H7 (cell line): ENCODE results near the gene NCOA7. TPM values are rescaled to one million over a fixed set of nuclear protein-coding genes. Genes with fewer than 3 reads are reported as not detected.
"Not testable (repeated sequence)": the region's sequence is repeated elsewhere in the genome, so short reads cannot be mapped to it uniquely, and the experiment has no call there.

ENCODE experiments used
- DNase-seq: peaks from one replicate; pipeline ENCODE4 v3.0.0; 2012
- H3K27me3 ChIP-seq: 2 replicates; pipeline ENCODE4 v1.6.0; 2011; ENCODE audit warnings: mild to moderate bottlenecking, low read length; ENCODE audit not compliant: control insufficient read depth, insufficient read depth
- H3K36me3 ChIP-seq: replicated peaks from 2 replicates; pipeline ENCODE4 v1.5.1; 2011; ENCODE audit warnings: low read length; ENCODE audit not compliant: control insufficient read depth, insufficient read depth
- H3K4me3 ChIP-seq: 2 replicates; pipeline ENCODE4 v1.5.1; 2011; ENCODE audit warnings: low read depth, mild to moderate bottlenecking, control low read depth, low read length, moderate library complexity; ENCODE audit not compliant: insufficient read depth
- total RNA-seq: library from RNA; depleted of rRNA; stranded (reverse); fragments of >200 nt; shearing (Covaris generic); gene quantifications from 2 replicates; pipeline ENCODE4 v1.2.3, GENCODE V29; 2014

NCOA7 gene
- total RNA-seq, 1 experiment from 2014 or later, result 3.0 TPM

DNA sequence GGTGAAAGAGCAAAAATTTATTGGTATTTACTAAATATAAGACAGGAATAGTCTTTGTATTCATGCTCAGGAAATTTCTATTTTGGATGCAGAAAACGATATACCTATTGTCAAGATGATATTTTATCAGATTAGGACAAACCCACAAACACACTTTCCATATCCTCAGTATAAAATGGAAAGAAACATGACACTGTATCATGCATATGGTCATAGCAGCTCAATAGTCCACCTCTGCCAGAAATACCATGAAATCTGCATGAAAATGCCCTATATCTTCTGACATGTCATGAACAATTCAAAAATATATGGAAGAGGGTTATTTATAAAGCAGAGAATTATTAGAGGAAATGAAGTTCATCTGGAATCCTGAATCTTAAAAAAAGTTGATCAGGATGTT lies 154.1 kb downstream of the NCOA7 start:
- no peak overlapping the region for H3K4me3 ChIP-seq
- DNase-seq, result no peak
- no peaks in the 10 kb centered on the region for H3K27me3 ChIP-seq
- H3K36me3 ChIP-seq, result no peaks in the 10 kb centered on the region

DNA sequence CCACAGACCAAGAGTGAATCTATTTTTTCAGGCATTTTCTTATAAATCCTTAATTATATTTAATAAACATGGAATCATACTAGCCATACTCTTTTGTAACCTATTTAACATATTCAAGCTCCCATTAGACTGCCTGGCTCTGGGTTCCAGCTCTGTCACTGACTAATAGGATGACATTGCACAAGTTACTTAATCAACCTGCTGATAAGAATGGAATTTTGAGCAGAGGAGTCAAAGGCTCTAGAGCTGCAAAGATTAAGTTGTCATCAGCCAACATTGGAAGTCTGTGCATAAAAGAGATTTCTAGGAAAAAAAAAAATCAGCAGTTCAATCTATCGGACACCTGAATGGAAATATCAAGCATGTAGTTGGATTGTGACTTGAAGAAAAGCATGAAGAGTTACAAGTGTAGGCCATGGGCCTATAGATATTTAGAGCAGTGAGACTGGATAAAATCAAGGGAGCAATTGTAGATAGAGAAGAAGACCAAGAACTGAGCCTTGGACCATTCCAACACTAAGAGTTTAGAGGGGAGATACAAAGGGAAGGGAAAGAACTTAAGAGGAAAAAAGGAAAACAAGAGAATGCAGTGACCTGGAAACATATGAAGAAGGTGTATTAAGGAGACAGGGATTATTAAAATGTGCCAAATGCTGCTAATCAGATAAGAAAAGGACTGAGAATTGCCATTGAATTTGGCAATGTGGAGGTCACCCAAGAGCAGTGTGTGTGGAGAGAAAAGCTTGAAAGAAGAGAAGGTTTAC lies 154.8 kb downstream of the NCOA7 start:
- no peaks in the 10 kb centered on the region for H3K36me3 ChIP-seq
- no peaks in the 10 kb centered on the region for H3K27me3 ChIP-seq
- no peak for DNase-seq
- H3K4me3 ChIP-seq, result no peak overlapping the region

DNA sequence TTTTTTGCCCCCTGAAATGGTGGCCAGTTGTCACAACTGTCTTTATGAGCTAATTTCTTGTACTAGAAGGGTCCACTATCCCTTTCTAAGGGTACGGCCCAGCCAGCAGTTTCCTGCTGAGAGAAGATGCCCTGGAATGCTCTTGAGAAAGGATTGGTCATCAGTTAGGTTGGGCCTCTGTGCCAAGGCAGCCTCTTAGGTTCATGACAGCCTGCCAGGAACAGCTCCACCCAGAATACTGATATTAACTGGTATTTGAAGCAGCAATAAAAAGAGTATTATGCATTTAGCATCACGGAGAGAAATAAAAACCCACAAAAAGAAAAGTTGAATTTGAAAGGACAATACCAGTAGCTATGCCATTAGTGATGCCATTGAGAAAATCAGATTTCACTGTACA lies 156.9 kb downstream of the NCOA7 start:
- DNase-seq, result no peak
- Histone ChIP-seq H3K36me3 (no peaks in the 10 kb centered on the region), H3K4me3 (no peak overlapping the region), H3K27me3 (no peaks in the 10 kb centered on the region)

DNA sequence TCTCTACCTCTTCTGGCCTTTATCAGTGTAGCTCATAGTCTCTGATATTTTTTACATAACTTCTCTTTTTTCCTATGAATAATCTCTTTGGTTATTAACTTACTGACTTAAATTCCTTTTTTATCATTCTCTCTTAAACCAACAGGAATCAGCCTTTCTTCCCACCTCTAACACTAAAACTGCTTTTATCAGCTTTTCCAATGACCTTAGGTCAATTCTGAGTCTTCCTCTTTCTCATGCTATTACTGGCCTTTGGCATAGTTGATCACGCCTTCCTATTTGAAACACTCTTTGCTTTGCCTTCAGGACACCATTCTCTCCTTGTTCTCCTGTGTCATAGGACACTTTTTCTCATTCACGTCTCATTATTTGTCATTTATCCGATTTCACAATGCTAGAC lies 157.7 kb downstream of the NCOA7 start:
- H3K36me3 ChIP-seq, result no peaks in the 10 kb centered on the region
- H3K4me3 ChIP-seq, result no peak overlapping the region
- DNase-seq, result no peak
- no peaks in the 10 kb centered on the region for H3K27me3 ChIP-seq

DNA sequence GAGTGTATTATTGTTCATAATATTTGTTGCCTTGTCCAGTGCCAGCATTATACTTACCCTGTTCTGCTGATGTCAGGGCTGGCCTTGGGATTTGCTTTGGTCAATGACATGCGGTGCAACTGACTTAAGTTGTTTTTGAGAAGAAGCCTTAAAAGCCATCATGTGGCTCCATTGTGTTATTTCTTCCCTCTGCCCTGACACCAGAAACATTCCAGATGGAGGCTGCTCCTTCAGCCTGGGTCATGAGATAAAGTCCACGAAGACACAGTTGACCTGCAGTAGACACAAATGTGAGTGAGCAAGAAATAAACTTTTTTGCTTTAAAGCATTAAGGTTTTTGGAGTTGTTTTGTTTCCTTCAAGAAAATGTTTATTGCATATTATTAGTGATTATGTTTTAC lies 158.3 kb downstream of the NCOA7 start:
- H3K4me3 ChIP-seq, result no peak overlapping the region
- H3K27me3 ChIP-seq, result no peaks in the 10 kb centered on the region
- DNase-seq, result no peak
- no peaks in the 10 kb centered on the region for H3K36me3 ChIP-seq

DNA sequence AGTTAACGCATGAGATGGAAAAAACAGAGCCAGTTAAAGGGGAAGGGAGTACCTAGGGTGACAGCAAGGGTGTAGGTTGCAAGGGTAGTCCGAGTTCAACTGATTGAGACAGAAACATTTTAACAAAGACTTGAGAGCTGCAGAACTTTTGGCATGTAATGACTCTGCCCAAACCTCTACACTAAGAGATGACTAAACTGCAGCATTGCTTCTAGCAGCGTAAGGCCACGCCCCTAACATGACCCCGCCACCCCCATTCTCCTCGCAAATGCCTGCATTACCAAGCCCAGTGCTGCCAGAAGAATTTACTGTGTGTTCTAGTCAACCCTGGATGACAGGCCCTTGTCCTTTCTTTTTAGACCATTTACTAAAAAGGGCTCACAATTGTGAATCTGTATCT lies 159.5 kb downstream of the NCOA7 start:
- H3K36me3 ChIP-seq, result no peaks in the 10 kb centered on the region
- peak; percentile 60 for DNase-seq
- H3K4me3 ChIP-seq, result no peak overlapping the region
- no peaks in the 10 kb centered on the region; the same call in 1 of the 2 replicates for H3K27me3 ChIP-seq

DNA sequence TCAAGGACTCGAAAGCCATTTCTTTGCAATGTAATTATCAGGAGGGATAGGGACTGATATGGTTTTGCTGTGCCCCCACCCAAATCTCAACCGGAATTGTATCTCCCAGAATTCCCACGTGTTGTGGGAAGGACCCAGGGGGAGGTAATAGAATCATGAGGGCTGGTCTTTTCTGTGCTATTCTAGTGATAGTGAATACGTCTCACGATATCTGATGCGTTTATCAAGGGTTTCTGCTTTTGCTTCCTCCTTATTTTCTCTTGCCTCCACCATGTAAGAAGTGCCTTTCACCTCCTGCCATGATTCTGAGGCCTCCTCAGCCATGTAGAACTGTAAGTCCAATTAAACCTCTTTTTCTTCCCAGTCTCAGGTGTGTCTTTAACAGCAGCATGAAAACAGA lies 160.0 kb downstream of the NCOA7 start:
- not testable (repeated sequence) for H3K27me3 ChIP-seq, H3K36me3 ChIP-seq, DNase-seq, H3K4me3 ChIP-seq

DNA sequence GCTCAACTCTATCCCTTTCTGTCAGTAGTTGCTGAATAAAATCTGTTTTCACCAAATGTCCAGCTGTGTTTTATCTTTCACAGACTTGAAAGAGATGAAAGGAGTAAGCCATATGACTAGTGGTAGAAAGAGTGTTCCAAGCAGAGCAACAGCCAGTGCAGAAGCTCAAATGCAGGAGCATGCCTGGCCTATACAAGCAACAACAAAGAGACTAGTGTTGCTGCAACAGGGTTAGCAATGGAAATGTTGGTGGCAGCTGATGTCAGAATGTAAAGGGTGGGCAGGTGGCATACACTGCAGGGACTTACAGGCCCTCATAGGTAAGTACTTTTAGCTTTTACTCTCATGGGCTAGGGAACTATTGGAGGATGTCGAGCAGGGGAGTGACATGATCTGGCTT lies 160.6 kb downstream of the NCOA7 start:
- DNase-seq, result no peak
- H3K27me3 ChIP-seq, result no peaks in the 10 kb centered on the region; the same call in 1 of the 2 replicates
- no peak overlapping the region for H3K4me3 ChIP-seq
- H3K36me3 ChIP-seq, result no peaks in the 10 kb centered on the region

DNA sequence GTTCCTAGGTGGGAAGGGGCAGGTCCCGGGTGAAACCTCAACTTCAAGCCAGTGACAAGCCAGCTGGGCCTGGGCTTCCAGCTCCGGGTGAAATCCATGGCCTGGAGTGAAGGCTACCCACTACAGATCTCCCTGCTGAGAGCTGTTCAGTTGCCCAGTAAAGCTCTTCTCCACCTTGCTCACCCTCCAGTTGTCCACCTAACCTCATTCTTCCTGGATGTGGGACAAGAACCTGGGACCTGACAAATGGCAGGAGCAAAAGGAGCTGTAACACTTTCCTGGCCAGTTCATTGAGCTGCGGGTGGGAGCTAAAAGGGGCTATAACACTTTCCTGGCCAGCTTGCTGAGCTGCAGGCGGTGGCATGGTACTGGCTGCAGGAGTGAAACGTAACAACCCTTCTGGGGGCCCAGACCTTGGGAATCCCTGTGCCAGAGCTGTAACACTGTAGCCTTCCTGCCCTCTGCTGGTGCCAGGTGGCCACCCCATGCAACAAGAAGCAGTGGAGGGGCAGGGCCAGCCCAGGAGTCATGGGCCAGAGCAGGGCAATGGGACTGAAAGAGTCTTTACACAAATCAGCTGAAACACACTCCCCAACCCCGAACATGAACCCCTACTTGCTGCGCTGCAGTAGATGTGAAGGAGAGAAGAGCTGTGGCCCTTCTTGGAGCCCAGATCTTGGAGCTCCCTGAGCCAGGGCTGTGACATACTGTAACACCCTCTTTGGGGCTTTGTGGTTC lies 162.2 kb downstream of the NCOA7 start:
- H3K36me3 ChIP-seq, result no peaks in the 10 kb centered on the region
- no peaks in the 10 kb centered on the region; the same call in 1 of the 2 replicates for H3K27me3 ChIP-seq
- no peak overlapping the region for H3K4me3 ChIP-seq
- DNase-seq, result peak; percentile 57

DNA sequence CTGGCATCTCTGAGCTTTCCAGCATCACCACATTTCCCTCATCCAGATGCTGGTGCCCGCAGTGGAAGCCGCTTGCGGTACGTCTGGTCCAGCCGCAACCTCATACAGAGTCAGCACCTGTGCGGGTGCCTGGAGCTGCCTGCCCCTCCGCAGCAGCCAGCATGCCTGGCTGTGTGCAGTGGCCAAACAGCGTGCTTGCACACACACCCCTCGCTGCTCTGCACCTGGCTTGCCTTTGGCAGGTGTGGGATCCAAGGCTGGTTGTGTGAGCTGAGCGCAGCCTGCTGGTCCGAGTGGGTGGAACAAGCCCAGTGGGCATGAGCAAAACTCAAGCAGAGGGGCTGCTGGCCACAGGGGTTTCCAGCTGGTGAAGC lies 162.7 kb downstream of the NCOA7 start:
- DNase-seq, result peak; percentile 48
- Histone ChIP-seq H3K4me3 (peak overlapping the region; percentile 6; the same call in 1 of the 2 replicates), H3K27me3 (no peaks in the 10 kb centered on the region; the same call in 1 of the 2 replicates), H3K36me3 (no peaks in the 10 kb centered on the region)

DNA sequence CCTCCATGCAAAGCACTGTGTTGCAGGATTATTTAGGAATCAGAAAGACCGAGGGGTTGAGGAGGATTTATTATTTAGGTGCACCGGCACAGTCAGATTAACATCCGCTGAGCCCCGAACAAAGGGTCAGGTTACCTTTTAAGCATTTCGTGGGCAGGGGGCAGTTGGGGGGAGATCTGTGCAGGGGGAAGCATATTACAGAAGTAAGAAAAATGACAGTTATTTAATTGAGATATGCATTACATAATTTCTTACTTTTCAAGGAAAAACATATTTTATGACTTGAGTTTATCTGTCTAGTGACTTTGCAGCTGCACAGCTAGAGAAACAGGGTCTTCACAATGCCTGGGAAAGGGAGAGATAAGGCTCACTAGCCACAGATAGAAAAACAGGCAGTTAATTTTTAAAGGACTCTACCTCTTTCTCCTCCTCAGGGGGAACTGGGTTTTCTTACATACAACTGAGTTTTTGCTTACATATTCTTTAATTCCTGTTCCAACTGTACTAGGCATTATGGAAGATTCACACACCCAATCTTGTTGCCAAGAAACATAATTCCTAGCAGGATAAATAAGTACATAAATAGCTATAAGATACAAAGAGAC lies 164.1 kb downstream of the NCOA7 start:
- DNase-seq, result no peak
- no peaks in the 10 kb centered on the region for H3K36me3 ChIP-seq

DNA sequence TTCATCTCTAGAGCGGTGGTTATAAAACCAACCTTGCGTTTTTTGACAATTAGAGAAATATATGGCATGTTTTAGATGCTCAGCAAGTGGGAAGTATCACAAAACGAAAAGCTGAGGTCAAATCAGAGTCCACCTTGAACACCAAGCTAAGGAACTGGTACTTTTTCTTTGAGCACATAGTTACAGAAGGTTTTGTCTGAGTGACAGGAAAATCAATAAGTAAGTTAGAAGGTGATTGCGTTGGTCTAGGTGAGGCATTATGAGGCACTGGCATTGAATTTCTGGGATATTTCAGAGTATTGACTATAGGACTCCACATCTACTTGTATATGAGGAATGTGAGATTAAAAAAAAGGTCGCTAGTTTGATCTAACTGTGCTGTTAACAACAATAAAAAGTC lies 165.2 kb downstream of the NCOA7 start:
- Histone ChIP-seq H3K4me3 (peak overlapping the region; percentile 92; the same call in 1 of the 2 replicates), H3K27me3 (no peaks in the 10 kb centered on the region; the same call in 1 of the 2 replicates), H3K36me3 (no peaks in the 10 kb centered on the region)
- no peak for DNase-seq

More for the DNA sequence above, 164.1 kb downstream of the NCOA7 start:
- Histone ChIP-seq H3K4me3 (no peak overlapping the region), H3K27me3 (no peaks in the 10 kb centered on the region; the same call in 1 of the 2 replicates)

DNA sequence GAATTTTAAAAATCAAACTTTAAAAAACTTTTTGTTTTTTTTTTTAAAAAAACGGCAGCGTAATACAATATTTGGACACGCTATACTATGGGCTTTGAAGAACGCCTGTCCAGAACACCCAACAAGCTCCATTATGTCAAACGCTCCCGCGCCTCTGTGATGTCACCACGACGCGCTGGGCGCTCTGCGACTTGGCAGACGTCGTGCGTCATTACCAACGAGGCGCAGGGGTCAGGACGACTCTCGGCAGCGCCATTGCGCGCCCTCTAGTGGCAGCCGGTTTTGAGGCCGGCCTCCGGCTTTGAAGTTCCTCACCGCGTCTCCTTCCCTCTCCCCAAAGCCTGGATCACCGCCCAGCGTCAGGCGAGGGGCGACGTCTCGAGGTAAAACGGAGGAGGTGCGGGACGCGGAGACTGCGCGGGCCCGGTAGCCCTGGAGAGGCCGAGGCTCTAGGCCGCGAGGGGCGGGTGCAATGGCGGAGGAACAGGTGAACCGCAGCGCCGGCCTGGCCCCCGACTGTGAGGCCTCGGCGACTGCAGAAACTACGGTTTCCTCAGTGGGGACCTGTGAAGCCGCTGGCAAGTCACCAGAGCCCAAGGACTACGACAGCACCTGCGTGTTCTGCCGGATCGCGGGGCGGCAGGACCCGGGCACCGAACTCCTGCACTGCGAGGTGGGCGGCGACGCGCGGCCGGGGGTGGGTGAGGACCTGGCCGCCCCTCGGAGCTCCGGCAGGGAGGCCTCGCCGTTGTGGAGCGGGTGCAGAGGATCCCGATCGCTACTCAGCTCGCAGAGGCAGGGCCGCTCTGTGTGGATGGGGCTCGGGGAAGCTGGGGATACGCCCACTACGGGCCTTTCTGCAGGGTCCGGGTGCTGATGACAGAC lies 166.0 kb downstream of the NCOA7 start, which contains the start of gene HINT3:
TSS of gene HINT3 (plus strand) at position 265 of the 885 bp plus-strand sequence. CDS start at position 473, 208 bp downstream.
- Histone ChIP-seq H3K27me3 (no peaks in the 10 kb centered on the region; the same call in 1 of the 2 replicates), H3K4me3 (peak within 1 kb of the TSS; percentile 92), H3K36me3 (no peaks in the 10 kb centered on the region)
- DNase-seq, result peak; percentile 90

DNA sequence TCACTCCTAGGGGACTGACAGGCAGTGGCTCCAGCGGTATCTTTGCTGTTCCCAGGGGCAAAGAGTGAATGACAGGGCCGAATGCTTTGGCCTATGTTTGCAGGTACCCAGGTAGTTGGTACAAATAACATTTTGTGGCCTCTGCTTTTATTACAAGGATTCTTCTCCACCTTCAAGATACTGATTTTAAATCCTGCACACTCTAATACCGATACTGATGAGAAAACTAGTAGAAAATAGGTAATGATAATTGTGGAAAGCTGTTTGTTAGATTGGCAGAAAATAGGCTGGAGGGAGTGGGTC lies 166.6 kb downstream of the NCOA7 start:
- no peak for DNase-seq
- Histone ChIP-seq H3K4me3 (peak overlapping the region; percentile 92), H3K36me3 (no peaks in the 10 kb centered on the region), H3K27me3 (no peaks in the 10 kb centered on the region; the same call in 1 of the 2 replicates)
